Breast epithelium (tissue), 3 donors: ENCODE data around the gene DPYD.

ENCODE experiments used
- CTCF ChIP-seq, 3 donors: fragments of 450-650 bp; IDR thresholded peaks; one replicate each; pipeline ENCODE4 v1.5.1; 2016 to 2017; ENCODE audit warnings: antibody characterized with exemption in 3 of 3, mild to moderate bottlenecking in 3 of 3, moderate library complexity in 3 of 3
- POLR2A ChIP-seq: fragments of 450-650 bp; IDR thresholded peaks from one replicate; pipeline ENCODE4 v1.6.1; 2016; ENCODE audit warnings: antibody characterized with exemption, mild to moderate bottlenecking, moderate library complexity

DNA sequence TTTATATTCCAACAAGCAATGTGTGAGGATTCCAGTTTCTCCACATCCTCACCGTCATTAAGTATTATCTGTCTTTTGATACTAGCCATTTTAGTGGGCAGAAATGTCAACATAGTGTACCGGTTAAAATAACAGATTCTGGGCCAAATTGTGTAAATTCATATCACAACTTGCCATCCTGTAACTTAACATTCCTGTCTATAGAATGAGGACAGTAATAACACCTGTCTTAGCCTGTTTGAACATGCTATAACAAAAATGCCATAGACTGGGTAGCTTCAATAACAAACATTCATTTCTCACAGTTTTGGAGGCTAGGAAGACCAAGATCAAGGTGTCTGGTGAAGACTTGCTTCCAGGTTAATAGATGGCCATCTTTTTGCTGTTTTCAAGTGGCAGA, 708.2 kb downstream of the DPYD start:
- TF ChIP-seq POLR2A = no peak
- TF ChIP-seq CTCF (IDR thresholded peaks at IDR 0.05) = no peak
